ENCODE measurements around the gene ART1. TPM values are rescaled to one million over a fixed set of nuclear protein-coding genes. Genes with fewer than 3 reads are reported as not detected.
"Not testable (repeated sequence)": the region's sequence is repeated elsewhere in the genome, so short reads cannot be mapped to it uniquely, and the experiment has no call there.

Gene ART1, protein sequence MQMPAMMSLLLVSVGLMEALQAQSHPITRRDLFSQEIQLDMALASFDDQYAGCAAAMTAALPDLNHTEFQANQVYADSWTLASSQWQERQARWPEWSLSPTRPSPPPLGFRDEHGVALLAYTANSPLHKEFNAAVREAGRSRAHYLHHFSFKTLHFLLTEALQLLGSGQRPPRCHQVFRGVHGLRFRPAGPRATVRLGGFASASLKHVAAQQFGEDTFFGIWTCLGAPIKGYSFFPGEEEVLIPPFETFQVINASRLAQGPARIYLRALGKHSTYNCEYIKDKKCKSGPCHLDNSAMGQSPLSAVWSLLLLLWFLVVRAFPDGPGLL
- total RNA-seq: 5.6 TPM

DNA sequence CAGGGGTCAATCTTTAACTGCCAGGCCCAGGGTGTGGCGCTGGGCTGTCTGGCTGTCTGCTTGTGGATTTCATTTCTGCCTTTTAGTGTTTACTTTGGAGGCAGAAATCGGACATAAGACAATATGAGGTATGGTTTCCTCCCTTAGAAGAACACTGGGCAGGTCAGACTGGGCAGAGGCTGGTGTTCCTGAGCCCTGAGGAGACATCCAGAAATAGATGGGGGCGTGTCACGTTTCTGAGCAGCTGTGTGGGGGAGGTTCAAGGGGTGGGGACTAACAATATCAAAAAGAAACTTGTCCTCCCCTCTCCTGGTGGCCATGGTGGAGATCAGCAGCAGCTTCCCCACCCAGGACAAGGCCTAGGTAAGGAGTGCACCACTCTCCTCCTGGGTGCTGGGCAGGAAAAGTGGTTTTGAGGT, at the start of gene ART1:
Gene ART1, plus strand, starts transcription at position 312 of the 419 bp plus-strand sequence. CDS start 14,086 bp downstream, outside the sequence.
- peaks cover 0 to 5% of the 10 kb centered on the region in 2 donors for H3K4me1 ChIP-seq
- H3K27ac ChIP-seq: no peak within 1 kb of the TSS
- H3K36me3 ChIP-seq: no peaks in the 10 kb centered on the region
- intact Hi-C loops (cut with DNase I): no loop called here
- no peak within 1 kb of the TSS for H3K4me3 ChIP-seq
- TF ChIP-seq, protein P1, sequence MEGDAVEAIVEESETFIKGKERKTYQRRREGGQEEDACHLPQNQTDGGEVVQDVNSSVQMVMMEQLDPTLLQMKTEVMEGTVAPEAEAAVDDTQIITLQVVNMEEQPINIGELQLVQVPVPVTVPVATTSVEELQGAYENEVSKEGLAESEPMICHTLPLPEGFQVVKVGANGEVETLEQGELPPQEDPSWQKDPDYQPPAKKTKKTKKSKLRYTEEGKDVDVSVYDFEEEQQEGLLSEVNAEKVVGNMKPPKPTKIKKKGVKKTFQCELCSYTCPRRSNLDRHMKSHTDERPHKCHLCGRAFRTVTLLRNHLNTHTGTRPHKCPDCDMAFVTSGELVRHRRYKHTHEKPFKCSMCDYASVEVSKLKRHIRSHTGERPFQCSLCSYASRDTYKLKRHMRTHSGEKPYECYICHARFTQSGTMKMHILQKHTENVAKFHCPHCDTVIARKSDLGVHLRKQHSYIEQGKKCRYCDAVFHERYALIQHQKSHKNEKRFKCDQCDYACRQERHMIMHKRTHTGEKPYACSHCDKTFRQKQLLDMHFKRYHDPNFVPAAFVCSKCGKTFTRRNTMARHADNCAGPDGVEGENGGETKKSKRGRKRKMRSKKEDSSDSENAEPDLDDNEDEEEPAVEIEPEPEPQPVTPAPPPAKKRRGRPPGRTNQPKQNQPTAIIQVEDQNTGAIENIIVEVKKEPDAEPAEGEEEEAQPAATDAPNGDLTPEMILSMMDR (IDR thresholded peaks at IDR 0.05): no peak
- DNase-seq (ENCODE audit: low spot score in 2 of 2): no peak
- H3K9me3 ChIP-seq: no peaks in the 10 kb centered on the region
- no peaks in the 10 kb centered on the region for H3K27me3 ChIP-seq

DNA sequence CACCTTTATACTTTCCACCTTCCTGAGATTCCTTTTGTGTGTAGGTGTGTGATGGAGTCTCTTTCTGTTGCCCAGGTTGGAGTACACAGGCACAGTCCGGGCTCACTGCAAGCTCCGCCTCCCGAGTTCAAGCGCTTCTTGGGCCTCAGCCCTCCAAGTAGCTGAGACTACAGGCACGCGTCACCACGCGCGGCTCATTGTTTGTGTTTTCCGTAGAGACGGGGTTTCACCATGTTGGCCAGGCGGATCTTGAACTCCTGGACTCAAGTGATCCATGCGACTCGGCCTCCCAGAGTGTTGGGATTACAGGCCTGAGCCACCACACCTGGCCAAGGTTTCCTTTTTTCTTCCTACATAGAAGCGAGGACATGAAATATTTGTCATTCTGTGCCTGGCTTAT, 47.2 kb upstream of the ART1 start:
- DNase-seq (ENCODE audit: low spot score in 2 of 2); H3K36me3 ChIP-seq; intact Hi-C loops (cut with DNase I); H3K27ac ChIP-seq; H3K4me3 ChIP-seq; H3K27me3 ChIP-seq; H3K4me1 ChIP-seq; H3K9me3 ChIP-seq: not testable (repeated sequence)

DNA sequence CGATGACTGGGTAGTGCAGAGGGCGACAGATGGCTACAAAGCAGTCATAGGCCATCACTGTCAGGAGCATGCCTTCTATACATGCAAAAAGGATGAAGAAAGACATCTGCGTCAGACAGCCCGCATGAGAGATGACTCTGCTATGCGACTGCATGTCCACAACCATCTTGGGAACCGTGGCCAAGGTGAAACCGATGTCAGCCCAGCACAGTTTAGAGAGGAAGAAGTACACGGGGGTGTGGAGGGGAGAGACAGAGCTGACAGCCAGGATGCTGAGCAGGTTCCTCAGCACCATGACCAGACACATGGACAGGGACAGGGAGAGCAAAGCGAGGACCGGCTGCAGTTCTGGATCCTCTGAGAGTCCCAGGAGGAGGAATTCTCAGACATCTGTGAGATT, 44.7 kb upstream of the ART1 start:
- intact Hi-C loops (cut with DNase I): loop anchor here (10.0 kb wide), 1 partner anchor 145 kb away; no protein-coding TSS in a partner anchor
- not testable (repeated sequence) for DNase-seq (ENCODE audit: low spot score in 2 of 2); H3K27me3 ChIP-seq; H3K4me3 ChIP-seq; H3K27ac ChIP-seq; H3K36me3 ChIP-seq; H3K9me3 ChIP-seq; H3K4me1 ChIP-seq

DNA sequence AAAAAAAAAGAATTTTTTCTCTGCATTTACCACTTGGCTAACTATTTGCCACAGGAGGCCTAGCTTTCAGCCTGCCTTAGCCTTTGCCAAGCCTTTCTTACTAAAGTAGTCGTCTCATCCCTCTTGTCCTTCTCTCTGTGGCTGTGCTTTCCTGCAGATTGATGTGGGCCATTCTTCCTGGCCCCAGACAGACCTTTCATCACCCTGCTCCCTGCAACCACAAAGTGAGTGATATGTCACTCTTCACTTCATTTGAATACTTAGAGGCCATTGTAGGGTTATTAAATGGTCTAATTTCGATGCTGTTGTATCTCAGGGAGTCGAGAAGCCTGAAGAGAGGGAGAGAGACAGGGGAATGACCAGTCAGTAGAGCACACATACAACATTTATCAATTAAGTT, 40.8 kb upstream of the ART1 start:
- Histone ChIP-seq H3K36me3 (no peaks in the 10 kb centered on the region), H3K27me3 (no peaks in the 10 kb centered on the region), H3K4me3 (no peak overlapping the region), H3K4me1 (no peaks in the 10 kb centered on the region), H3K9me3 (no peaks in the 10 kb centered on the region), H3K27ac (no peak overlapping the region)
- intact Hi-C loops (cut with DNase I): loop anchor here (10.0 kb wide), 1 partner anchor 149 kb away; no protein-coding TSS in a partner anchor
- TF ChIP-seq, protein P1 (IDR thresholded peaks at IDR 0.05): no peak
- no peak for DNase-seq (ENCODE audit: low spot score in 2 of 2)

DNA sequence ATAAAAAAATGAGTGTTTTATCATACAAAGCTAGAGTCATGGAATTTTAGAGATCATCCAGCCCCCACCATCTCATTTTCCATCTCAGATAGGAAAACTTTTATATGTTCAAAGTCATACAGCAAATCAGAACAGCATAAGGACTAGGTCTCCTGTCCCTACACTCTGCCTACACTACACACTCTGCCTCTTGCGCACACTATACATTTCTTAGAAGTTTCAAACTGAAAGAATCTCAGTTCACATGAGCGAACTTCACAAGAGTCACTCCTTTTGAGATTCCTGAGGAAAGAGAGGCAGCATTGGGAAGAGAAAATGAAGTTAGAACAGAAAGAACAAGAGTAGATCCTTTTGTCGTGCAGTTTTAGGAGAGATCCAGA, 39.7 kb upstream of the ART1 start:
- intact Hi-C loops (cut with DNase I): loop anchor here (10.0 kb wide), 1 partner anchor 150 kb away; no protein-coding TSS in a partner anchor

DNA sequence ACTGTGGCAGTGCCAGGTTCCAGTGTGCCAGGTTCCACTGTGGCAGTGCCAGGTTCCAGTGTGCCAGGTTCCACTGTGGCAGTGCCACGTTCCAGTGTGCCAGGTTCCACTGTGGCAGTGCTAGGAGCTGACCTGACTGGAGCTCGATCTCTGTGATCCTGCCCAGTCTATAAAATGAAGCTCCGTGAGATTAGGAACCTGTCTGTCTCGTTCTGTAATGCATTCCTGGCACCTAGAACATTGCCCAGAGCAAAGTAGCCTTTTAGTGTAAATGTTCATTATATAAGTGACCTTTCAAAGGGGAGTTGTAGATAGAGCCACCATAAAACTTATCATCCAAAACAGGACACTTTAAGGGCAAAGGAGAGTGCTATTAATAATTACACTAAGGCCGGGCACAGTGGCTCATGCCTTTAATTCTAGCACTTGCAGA, 39.1 kb upstream of the ART1 start:
- Histone ChIP-seq H3K9me3 (no peaks in the 10 kb centered on the region), H3K4me1 (no peaks in the 10 kb centered on the region), H3K27ac (no peak overlapping the region), H3K4me3 (no peak overlapping the region), H3K27me3 (no peaks in the 10 kb centered on the region), H3K36me3 (no peaks in the 10 kb centered on the region)
- intact Hi-C loops (cut with DNase I): loop anchor here (10.0 kb wide), 1 partner anchor 151 kb away; no protein-coding TSS in a partner anchor
- no peak for DNase-seq (ENCODE audit: low spot score in 2 of 2)
- TF ChIP-seq, protein P1 (IDR thresholded peaks at IDR 0.05): no peak

More for the DNA sequence above, 39.7 kb upstream of the ART1 start:
- no peak overlapping the region for H3K4me3 ChIP-seq
- TF ChIP-seq, protein P1 (IDR thresholded peaks at IDR 0.05): no peak
- H3K36me3 ChIP-seq: no peaks in the 10 kb centered on the region
- H3K27me3 ChIP-seq: no peaks in the 10 kb centered on the region
- no peak for DNase-seq (ENCODE audit: low spot score in 2 of 2)
- H3K27ac ChIP-seq: no peak overlapping the region
- no peaks in the 10 kb centered on the region for H3K4me1 ChIP-seq
- no peaks in the 10 kb centered on the region for H3K9me3 ChIP-seq
